Effector CD4-positive, alpha-beta T cell (primary cell): ENCODE measurements around the gene COX14.

Experiments used
- DNase-seq: peaks from one replicate; pipeline ENCODE4 v3.0.0-alpha.2; 2020

Gene COX14

DNA sequence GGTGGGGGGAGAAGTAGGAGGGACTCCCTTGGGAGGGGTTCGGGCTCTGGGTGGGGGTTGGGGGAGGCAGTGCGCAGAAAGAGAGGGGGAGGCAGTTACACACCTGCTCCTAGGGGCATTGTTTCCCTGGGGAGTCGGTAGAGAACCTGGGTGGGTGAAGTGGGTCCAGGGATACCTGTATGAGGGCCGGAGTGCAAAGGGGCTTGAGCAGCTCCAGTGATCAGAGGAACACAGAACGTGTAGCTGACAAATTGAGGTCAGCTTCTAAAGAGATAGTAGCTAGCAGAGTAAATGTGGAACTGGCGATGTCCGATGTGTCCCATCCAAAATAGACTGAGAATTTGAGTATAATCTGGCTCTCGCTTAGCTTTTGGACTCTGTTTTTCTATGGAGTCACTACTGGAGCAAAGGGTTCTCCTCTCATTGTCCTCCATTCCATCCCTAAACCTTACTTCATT is 26.4 kb upstream of the COX14 start:
- no peak for DNase-seq

DNA sequence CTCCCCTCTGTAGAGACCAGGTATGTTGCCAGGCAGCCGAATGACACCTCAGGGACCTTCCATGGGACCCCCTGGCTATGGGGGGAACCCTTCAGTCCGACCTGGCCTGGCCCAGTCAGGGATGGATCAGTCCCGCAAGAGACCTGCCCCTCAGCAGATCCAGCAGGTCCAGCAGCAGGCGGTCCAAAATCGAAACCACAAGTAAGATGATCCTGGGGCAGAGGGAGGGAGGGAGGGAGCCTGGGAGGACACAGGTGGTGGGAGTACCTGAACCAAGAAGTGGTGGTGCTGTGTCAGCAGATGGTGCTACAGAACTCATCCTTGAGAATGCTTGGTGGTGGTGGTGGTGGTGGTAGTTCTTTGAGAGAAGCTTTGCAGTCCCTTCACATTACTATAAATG is 25.9 kb upstream of the COX14 start:
- no peak for DNase-seq

DNA sequence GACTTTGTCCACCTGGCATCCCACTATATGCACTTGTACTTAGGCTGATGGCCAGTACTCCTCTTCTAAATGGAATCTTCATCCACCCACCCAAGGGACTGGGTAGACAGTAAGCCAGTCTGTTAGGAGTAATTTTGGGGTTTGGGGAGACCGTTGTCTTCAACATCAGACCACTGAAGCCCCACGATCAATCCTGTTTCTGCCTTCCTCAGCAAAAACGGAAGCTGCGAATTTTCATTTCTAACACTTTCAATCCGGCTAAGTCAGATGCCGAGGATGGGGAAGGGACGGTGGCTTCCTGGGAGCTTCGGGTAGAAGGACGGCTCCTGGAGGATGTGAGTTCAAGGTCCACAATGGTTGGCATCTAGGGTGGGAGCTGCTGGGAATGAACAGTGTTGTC is 24.9 kb upstream of the COX14 start:
- DNase-seq, result no peak

DNA sequence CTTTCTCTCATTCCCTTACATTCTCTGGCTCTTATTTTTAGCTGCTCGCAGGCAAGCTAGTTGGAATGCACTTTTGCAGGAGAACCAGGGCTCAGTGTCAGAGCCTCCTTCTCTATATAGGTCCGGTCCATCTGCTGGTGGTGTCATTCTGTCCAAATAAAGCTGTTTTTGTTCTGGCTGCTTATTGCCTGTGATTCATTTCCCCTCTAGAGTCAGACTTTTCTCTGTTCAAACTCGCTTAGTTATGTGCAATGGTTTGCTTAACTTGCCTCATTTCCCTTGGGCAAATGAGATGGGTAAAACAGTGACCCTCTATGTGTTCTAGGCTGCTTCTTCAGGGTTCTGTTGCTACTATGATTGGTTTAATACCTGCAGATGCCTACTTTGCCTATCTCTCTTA is 24.0 kb upstream of the COX14 start:
- DNase-seq, result no peak

DNA sequence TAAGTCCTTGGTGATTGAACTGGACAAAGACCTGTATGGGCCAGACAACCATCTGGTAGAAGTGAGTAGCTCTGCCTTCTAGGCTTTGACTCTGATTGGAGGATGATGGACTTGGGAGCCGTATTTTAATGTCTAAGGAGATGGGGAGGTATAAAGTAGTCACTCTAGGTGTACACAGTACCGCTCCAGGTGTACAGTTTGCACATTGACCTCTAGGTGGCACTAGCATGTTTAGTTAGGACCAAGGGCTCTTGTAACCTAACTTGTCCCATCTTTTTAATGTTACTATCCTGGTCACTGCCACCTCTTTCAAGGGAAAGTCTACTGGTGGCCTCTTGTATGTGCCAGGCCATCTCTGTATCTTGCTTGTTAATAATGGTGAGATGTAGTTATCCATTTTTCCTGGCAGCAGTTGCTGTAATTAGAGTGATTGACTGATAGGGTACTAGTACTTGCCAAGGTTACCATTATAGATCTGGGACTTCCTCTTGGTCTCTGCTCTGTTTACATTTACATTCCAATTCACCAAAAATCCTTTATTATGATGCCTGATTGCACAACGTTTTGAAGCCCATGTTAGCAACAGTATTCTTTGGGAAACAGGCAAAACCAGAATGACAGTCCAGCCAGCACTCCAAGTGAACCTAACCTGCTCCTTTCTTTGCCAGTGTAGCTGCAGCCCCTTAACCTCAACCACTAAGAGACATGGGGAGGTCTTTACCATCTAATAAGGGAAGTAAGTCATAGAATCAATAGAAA is 23.3 kb upstream of the COX14 start:
- DNase-seq, result peak; percentile 51

DNA sequence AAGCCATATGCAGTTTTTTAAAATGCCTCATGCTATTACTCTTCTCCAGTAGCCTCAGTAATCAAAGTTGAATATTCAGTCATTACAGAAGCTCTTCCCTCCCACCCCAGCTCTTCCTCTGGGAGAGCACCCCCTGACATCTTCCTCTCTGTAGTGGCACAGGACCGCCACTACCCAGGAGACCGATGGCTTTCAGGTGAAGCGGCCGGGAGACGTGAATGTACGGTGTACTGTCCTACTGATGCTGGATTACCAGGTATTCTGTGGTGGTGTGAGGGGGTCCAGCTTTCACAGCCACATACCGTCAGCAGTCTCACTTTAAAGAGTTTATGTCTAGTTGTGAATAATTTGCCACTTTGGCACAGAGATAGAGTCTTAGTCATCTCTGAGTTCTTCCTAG is 22.3 kb upstream of the COX14 start:
- no peak for DNase-seq

DNA sequence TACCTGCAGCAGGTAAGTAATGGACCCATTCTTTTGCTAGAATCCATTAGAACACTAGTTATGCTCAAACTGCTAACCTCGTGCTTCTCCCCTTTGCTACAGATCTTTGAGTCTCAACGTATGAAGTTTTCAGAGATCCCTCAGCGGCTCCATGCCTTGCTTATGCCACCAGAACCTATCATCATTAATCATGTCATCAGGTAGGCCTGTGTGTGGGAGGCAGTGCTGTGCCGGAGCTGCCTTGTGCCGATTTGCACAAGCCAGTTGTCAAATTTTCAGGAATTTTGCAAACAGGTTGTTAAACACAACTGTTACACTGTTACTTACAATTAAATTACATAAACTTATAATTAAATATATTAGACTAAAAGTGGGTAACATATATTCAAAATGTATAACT is 21.6 kb upstream of the COX14 start:
- no peak for DNase-seq

- DNase-seq, result no peak
These were observed 14.1 kb upstream of the COX14 start for GRCh38 chr12:50097952-50098351.

DNA sequence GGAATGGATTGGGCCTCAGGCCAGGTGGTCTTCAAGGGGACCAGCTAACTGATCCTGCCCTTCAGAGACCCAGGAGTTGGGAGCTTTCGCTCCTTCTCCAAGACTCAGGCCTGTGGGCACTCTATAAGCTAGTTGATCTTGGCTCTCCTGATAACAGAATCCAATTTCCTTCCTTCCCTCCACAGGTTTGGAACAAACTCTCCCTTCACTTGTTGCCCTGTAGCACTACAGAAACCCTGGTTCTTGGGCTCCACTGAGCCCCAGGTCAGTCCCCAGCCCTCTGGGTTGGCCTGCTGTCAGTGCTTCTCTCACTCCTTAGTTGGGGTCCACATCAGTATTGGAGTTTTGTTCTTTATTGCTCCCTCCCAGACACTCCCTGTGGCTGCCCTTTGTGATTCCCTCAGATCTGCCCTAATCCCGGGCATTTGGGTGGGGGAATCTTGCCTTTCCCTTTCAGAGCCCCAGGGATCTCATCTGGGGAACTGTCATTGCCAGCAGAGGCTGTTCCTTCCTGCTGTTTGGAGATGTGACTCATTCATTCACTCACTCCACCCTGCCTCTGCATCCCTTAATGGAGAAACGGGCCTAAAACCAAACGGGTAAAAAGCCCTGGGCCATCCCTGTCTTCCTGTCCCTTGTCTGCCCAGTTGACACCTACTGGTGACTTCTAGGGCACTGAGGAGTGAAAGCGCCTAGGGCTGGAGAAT is 12.6 kb upstream of the COX14 start:
- no peak for DNase-seq

DNA sequence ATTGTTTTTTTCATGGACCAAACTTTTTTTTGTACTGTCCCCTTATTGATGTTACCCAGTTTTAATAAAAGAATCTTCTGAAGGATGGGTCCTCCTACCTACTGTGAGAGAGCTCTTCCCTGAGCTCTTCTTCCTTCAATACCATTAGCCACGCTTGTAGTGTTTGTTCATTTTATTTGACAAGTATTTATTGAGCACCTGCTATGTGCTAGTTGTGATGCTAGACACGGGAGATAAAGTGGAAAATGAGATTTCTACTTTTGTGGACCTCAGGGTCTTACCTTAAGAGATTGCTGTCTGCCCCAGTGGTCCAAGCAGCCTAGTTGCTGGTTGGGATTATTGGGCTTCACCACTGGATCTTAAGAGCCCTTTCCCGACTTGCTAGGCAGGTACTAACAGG is 11.5 kb upstream of the COX14 start:
- DNase-seq, result no peak

DNA sequence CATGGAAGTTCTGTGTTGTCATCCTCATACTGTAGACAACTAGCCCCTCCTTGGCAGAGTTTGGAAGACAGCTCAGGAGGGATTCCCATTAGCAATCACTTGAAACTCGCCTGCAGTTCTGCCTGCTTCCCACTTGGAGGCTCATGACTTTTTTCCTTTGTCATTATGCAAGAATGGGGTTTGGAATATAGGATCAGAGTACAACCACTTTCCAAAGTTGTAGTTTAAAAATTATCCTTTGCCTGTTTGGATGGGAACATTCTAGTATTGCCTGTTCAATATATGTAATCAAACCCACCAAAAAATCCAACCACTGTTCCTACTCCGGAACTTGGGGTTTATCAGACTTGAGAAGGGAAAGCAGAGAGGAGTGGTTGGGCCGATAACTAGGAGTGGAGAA is 10.4 kb upstream of the COX14 start:
- DNase-seq, result no peak

GRCh38 chr12:50102131-50102531 is 9.9 kb upstream of the COX14 start:
- DNase-seq, result no peak

DNA sequence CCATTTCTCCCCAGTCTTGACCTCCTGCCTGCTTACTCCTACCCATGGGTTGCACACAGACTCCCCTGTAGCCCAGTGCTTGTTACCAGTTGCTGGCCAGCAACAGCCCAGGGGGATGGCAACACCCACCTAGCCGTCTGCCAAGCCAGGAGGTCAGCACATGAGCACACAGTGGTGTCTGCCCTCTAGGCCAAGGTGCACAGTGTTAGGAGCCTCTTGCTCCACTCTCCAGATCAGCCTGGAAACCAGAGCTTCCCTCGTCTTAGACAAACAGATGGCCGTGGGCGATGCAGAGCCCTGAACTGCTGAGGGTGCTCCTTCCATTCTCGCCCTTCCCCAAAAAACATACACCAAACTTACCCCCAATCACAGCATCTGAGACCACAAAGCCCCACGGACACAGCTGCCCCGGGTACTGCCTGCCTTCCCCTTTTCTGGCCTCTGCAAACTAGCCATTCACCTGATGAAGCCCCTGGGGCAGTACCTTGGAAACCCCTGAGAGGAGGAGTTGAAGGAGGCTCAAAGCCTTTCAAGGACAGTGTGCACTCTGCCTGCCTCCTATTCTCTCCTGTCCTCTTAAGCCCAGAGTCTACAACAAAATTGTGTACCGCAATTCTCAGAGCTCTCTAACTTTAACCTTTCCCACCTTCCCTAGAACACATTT is 9.3 kb upstream of the COX14 start:
- DNase-seq, result no peak

DNA sequence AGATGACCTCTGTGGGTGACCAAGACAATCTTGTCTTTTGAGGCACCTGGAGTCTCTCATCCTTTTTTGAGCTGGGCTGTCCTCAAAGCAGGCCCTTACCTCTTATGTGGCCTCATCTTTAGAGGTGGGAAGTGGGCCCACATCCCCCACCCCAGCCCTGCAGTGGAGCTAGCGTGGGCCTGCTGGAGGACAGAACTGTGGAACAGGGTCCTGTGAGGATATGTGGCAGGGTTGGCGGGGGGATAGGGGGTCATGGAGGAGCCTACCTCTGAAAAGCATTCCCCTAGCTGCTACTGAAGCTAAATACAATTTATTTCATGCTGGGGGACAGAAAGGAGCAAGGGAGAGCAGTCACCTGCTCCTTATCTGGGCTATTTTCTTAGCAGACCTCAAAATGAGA is 8.7 kb upstream of the COX14 start:
- no peak for DNase-seq

GRCh38 chr12:50103767-50104321 is 8.2 kb upstream of the COX14 start, which contains the start of gene GPD1:
Gene GPD1 (plus strand): TSS chr12:50104008. CDS start chr12:50104051, 43 bp downstream.
- no peak for DNase-seq

- no peak for DNase-seq
These were observed 7.3 kb upstream of the COX14 start for GRCh38 chr12:50104417-50105366.

DNA sequence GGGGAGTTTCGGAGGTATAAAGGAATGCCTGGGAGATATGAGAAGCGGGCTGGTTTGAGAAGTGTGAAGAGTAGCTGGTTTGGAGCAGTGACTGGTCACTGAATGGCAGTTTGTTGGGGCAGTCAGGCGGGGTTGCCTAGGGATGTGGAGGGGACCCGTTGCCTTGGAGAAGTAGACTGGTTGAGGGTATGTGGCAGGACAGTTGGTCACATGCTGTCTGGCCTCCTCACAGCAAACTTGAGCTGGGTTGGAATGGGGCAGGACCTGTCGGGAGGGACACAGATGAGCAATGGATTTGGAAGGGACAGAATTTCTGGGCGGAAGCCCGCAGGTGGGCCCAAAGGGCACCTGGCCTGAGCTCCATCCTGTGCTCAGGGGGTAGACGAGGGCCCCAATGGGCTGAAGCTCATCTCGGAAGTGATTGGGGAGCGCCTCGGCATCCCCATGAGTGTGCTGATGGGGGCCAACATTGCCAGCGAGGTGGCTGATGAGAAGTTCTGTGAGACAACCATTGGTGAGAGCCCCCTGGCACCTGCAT is 6.1 kb upstream of the COX14 start:
- no peak for DNase-seq

- no peak for DNase-seq
These were observed 5.1 kb upstream of the COX14 start for GRCh38 chr12:50106907-50107306.

- DNase-seq, result no peak
These were observed 4.4 kb upstream of the COX14 start for GRCh38 chr12:50107416-50108268.

DNA sequence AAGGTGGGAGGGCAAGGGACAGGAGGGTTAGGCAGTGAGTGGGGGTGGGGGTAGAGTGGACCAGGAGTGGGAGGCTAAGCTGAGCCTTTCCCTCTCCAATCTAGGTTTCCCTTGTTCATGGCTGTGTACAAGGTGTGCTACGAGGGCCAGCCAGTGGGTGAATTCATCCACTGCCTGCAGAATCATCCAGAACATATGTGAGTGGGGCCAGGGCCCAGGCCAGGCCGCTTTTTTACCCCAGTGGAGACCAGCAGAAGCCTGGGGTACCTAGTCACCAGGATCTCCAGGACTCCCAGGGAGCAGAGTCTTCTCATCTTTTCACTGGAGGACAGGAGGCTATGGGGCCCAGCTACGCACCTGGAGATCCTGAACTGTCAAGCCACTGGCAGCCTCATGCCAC is 2.7 kb upstream of the COX14 start:
- DNase-seq, result no peak

DNA sequence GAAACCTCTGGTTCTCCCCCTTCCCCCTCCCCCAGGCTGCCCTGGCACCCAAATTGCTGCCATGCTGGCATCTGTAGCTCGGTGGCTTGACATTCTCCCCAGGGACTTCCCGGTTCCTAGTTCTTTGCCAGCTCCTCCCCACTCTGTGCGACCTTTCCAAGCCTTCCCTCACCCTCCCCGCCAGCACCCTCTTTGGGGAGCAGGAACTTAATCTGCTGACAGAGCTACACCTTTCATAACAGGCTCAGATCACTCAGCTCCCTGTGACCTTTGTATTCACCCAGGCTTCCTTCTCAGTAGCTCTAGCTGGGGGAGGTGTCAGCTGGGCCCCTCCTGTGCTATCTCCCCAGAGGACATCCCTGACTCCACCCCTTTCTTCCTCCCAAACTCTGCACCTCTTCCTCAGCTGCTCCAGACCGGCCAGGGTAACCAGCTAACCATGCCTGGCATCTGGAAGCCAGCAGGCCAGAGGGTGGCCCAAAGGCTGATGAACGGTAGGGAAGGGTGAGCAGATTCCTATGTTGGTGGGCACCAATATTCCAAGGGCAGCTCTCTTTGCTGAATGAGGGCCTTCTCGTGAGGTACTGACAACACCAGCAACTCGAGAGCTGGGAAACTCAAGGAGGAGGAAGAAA is 1.8 kb upstream of the COX14 start:
- no peak for DNase-seq
